Cardiac muscle cell (in vitro differentiated cells and primary cell): ENCODE results near the gene PFDN1. TPM values are rescaled to one million over a fixed set of nuclear protein-coding genes. Genes with fewer than 3 reads are reported as not detected.
A peak's percentile ranks its signal among the peaks of the same experiment; 100 is the strongest.

Experiments used
- DNase-seq, 2 donors: peaks; one replicate each; pipeline versions ENCODE4 v3.0.0 to v3.0.0-alpha.2; 2010 to 2017; ENCODE audit warnings: low read depth in 1 of 2, low spot score in 1 of 2
- H3K27ac ChIP-seq: fragments of 200-600 bp; sonication (generic); 2 replicates; pipeline ENCODE4 v1.5.1; 2016
- H3K27me3 ChIP-seq: fragments of 200-600 bp; sonication (generic); 2 replicates; pipeline ENCODE4 v1.6.0; 2016; ENCODE audit warnings: control low read depth
- H3K36me3 ChIP-seq: fragments of 200-600 bp; sonication (generic); 2 replicates; pipeline ENCODE4 v1.5.1; 2016; ENCODE audit warnings: control low read depth
- H3K4me1 ChIP-seq: fragments of 200-600 bp; sonication (generic); 2 replicates; pipeline ENCODE4 v1.8.1; 2017; ENCODE audit warnings: low read depth, mild to moderate bottlenecking, mixed run types
- H3K4me3 ChIP-seq: fragments of 200-600 bp; sonication (generic); 2 replicates; pipeline ENCODE4 v1.5.1; 2016; ENCODE audit warnings: mild to moderate bottlenecking
- H3K9me3 ChIP-seq: fragments of 200-600 bp; sonication (generic); 2 replicates; pipeline ENCODE4 v1.5.1; 2017; ENCODE audit warnings: low read depth, mild to moderate bottlenecking, control low read depth
- polyA plus RNA-seq: library from polyadenylated mRNA; unstranded; fragments of >200 nt; fragmentation: Nextera tagmentation; extraction: Ambion mirVana; gene quantifications from 2 replicates; pipeline ENCODE4 v1.2.1, GENCODE V29; 2016
- total RNA-seq: library from RNA; depleted of rRNA; stranded (reverse); fragments of >200 nt; gene quantifications from 2 replicates; pipeline ENCODE4 v1.2.3, GENCODE V29; 2016
- TF ChIP-seq, protein P1 (sequence below): IDR thresholded peaks from 2 replicates; pipeline ENCODE4 v1.5.1; 2012; ENCODE audit warnings: low read depth, mild to moderate bottlenecking, low read length

PFDN1 gene
- total and polyA plus RNA-seq, 2 experiments from 2014 or later = 129 to 139 TPM

DNA sequence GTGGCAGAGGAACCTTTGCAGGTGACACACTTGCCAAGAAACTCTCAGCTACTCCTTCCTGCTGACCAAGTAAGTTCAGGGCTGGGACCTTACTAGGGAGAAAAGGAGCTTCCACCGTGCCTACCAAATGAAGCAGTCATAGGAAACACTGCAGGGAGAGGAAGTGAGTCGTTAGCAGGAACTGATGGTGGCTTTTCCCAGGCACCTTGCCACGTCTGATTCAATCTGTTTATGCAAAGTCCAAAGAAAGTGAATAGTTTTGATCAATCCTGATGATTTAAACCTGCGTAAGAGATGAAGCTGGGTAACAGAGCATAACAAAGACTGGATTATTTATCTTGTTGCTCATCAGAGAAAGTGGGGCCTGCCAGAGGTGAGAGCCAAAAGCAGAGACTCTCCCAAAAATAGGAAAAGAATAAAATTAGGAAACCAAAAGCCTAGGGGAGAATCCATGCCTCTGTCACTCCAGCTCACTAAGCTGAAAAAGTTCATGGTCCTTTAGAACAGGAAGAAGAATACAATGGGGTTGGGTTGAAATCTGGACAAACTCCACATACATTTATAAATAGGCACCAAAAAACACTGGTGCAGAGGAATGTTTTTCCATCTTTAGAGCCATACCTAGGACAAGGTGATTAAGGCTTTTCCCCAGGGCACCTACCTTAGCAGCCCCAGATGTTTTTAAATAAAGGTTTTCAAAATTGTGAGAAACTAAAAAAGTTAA is 9.3 kb upstream of the PFDN1 start:
- Histone ChIP-seq H3K36me3 (no peaks in the 10 kb centered on the region), H3K4me1 (peaks cover 20% of the 10 kb centered on the region), H3K4me3 (no peak overlapping the region), H3K27me3 (no peaks in the 10 kb centered on the region), H3K27ac (no peak overlapping the region), H3K9me3 (no peaks in the 10 kb centered on the region)
- TF ChIP-seq, protein P1, sequence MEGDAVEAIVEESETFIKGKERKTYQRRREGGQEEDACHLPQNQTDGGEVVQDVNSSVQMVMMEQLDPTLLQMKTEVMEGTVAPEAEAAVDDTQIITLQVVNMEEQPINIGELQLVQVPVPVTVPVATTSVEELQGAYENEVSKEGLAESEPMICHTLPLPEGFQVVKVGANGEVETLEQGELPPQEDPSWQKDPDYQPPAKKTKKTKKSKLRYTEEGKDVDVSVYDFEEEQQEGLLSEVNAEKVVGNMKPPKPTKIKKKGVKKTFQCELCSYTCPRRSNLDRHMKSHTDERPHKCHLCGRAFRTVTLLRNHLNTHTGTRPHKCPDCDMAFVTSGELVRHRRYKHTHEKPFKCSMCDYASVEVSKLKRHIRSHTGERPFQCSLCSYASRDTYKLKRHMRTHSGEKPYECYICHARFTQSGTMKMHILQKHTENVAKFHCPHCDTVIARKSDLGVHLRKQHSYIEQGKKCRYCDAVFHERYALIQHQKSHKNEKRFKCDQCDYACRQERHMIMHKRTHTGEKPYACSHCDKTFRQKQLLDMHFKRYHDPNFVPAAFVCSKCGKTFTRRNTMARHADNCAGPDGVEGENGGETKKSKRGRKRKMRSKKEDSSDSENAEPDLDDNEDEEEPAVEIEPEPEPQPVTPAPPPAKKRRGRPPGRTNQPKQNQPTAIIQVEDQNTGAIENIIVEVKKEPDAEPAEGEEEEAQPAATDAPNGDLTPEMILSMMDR = no peak
- DNase-seq = peak in 1 of 2 donors; percentile 74

DNA sequence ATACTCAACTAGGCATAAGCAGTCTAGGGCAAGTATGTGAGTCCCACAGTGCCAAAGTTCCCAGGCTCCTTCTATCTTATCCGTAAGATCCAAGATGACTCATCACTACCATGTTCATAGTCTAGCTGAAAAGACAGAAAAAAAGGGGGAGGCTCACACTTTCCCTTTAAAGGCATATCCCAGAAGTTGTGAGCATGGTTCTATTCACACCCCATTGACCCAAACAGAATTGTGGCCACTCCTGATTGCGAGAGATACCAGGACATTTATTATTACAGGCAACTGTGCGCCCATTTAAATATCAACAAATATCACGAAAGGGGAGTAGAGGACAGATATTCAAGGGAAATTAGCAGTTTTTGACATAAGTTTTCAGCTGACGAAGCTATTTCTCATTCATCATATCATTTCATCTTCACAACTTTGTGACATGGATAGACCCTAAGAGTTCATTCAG is 8.1 kb upstream of the PFDN1 start:
- peak in 1 of 2 donors; percentile 86 for DNase-seq
- Histone ChIP-seq H3K27ac (peak overlapping the region; percentile 50), H3K27me3 (no peaks in the 10 kb centered on the region), H3K9me3 (no peaks in the 10 kb centered on the region), H3K36me3 (no peaks in the 10 kb centered on the region), H3K4me3 (no peak overlapping the region), H3K4me1 (peaks cover 20% of the 10 kb centered on the region)
- TF ChIP-seq, protein P1 = no peak

DNA sequence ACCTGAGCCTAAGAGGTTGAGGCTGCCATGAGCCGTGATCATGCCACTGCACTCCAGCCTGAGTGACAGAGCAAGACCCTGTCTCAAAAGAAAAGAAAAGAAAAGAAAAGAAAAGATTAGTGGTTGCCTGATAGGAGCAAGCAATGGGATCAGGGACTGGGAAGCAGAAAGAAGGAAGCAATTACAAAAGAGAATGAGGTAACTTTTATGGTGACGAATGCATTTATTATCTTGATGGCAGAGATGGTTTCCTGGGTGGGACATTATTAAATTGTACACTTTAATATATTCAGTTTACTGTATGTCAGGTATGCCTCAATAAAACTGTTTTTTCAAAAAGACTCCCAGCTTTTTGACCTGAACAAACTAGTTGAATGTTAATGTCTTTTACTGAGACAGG is 7.5 kb upstream of the PFDN1 start:
- peaks cover 20% of the 10 kb centered on the region for H3K4me1 ChIP-seq
- no peaks in the 10 kb centered on the region for H3K9me3 ChIP-seq
- H3K27ac ChIP-seq = peak overlapping the region; percentile 50
- H3K36me3 ChIP-seq = no peaks in the 10 kb centered on the region
- TF ChIP-seq, protein P1 = no peak
- no peak for DNase-seq
- no peaks in the 10 kb centered on the region for H3K27me3 ChIP-seq
- H3K4me3 ChIP-seq = no peak overlapping the region

GRCh38 chr5:140309706-140310249 is 6.9 kb upstream of the PFDN1 start:
- TF ChIP-seq, protein P1 = no peak
- DNase-seq = no peak
- no peaks in the 10 kb centered on the region for H3K27me3 ChIP-seq
- peaks cover 20% of the 10 kb centered on the region for H3K4me1 ChIP-seq
- no peaks in the 10 kb centered on the region for H3K36me3 ChIP-seq
- no peak overlapping the region for H3K27ac ChIP-seq
- H3K9me3 ChIP-seq = no peaks in the 10 kb centered on the region
- H3K4me3 ChIP-seq = no peak overlapping the region

DNA sequence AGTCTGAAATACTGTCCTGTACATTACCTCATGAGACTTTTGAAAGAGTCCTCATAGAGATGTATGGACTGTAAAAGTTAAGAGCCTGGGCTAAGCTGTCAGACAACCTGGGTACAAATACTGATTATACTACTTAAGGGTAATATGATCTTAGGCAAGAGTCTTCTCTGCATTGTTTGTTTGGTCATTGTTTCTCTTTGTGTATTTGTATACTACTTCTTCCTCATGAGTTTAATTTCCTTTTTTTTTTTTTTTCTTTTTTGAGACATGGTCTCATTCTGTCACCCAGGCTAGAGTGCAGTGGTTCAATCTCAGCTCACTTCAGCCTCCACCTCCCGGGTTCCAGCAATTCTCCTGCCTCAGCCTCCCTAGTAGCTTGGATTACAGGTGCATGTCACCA is 2.6 kb upstream of the PFDN1 start:
- Histone ChIP-seq H3K4me1 (peaks cover 21% of the 10 kb centered on the region), H3K27me3 (no peaks in the 10 kb centered on the region), H3K4me3 (no peak overlapping the region), H3K36me3 (no peaks in the 10 kb centered on the region), H3K27ac (no peak overlapping the region), H3K9me3 (no peaks in the 10 kb centered on the region)
- TF ChIP-seq, protein P1 = no peak
- no peak for DNase-seq
